Left hindlimb (tissue), 1 donor: ENCODE measurements around the gene MYOT.

Experiments
- DNase-seq: peaks from one replicate; pipeline ENCODE4 v3.0.0-alpha.2; 2018

Gene MYOT

DNA sequence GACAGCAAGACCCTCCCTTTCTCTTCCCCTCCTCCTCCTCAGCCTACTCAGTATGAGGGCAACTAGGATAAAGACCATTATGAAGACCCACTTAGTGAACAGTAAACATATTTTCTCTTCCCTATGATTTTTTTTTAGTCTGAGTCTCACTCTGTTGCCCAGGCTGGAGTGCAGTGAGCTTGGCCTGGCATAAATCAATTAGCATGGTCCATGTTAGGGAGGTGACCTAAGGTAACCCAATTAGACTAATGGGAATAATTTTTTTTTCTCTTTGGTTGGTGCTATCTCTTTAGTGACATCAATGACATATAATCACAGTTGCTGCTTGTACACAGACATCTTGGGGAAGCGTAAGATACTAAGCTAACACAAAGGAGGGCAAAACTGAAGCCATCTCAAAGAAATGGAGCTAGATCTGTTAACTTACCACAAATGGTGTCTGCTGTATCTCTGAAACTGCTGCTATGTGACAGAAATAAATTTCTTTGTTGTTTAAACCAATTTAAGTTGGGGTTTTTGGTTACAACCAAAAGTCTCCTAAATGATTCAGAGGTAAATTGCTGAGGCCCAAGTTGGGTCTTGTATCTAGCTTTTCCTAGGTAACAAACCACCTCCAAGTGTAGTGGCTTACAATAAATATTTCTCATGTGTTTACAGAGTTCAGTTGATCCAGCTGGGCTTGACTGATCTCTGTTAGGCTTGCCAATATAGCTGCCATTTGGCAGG lies 34.9 kb downstream of the MYOT start:
- no peak for DNase-seq

DNA sequence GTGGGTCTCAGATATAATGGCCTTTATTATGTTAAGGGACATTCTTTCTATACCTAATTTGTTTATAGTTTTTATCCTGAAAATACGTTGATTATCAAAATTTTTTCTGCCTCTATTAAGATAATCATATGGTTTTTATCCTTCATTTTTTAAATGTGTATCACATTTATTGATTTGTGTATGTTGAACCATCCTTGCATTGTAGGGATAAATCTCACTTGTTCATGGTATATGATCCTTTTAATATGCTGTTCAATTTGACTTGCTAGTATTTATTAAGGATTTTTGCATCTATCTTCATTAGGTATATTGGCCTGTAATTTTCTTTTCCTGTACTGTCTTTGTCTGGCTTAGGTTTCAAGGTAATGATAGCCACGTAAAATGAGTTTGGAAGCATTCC lies 47.1 kb downstream of the MYOT start:
- no peak for DNase-seq

DNA sequence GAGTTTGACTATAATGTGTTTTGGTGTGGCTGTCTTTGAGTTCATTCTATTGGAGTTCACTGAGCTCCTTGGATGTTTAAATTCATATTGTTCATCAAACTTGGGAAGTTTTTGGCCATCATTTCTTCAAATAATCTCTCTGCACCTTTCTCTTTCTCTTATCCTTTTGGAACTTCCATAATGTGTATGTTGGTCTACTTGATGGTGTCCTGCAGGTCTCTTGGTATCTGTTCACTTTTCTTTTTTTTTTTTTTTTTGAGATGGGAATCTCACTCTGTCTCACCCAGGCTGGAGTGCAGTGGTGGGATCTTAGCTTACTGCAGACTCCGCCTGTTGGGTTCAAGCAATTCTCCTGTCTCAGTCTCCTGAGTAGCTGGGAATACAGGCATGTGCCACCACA lies 49.3 kb downstream of the MYOT start:
- DNase-seq, result no peak

DNA sequence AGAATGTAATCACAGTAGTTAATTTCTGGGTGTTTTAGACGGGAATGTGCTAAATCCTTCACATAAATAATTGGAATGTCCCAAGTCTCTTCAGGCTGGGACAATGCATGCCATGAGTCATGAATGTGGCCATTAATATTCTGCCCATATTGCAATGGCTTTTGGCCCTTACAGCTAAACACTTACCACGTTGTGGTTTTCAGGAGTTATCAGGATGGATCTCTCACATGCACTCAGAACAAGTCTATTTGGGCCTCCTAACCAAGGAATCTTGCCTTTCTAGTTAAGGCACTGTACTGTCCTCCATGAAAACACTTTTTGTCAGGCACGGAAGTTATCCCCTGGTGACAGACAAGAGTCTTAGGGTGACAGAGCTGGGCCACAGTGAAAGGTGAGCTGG lies 54.3 kb downstream of the MYOT start:
- no peak for DNase-seq

DNA sequence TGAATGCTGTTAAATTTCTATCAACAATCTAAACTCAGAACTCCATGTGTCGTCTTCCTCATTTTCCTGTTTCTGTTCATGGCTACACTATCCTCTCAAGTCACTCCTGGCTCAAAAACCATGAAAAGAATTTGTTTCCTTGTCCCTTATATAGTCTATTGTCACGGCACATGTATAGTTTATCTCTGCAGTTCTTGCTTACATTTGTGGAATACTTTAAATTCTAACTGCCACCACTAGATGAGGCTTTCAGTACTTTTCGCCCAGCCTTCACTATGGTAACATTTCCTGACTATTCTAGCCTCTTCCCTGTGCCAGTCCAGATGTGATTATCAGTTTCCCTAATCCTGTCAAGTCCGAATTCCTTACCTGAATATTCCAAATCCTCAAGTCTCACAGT lies 56.2 kb downstream of the MYOT start:
- no peak for DNase-seq

DNA sequence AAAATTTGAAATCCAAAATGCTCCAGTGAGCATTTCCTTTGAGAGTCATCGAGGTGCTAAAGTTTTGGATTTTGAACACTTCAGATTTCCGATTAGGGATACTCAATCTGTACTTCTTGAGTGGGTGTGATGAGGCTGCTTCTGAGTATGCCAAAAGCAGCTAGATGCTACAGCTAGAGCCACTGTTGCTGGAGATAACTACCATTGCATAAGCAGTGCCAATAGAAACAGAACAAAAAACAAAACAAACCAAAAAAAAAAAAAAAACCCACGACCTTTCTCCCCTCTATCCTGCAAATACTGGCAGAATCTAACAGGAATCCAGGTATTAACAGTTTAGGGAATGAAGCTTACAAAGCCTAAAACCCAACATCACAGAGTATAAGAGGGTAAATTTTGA lies 65.1 kb downstream of the MYOT start:
- no peak for DNase-seq

DNA sequence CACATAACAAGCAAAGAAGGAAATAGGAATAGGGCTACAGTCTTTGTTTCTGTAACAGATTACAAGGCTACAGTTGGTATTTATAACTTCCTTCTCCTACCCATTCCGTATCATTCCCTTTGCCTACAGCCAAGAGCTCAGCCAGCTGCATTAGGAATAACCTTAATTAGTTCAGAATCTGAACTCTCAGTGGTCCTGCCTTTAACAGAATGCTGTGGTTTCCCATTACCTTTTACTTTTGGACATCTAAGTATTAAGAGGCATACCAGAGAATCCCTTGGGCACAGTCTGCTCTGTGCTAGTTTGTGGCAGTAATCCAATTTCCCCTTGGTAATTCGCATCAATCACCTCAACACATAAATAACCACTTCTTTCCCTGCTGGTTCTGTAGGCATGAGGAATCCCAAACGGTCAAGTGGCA lies 65.8 kb downstream of the MYOT start:
- no peak for DNase-seq

DNA sequence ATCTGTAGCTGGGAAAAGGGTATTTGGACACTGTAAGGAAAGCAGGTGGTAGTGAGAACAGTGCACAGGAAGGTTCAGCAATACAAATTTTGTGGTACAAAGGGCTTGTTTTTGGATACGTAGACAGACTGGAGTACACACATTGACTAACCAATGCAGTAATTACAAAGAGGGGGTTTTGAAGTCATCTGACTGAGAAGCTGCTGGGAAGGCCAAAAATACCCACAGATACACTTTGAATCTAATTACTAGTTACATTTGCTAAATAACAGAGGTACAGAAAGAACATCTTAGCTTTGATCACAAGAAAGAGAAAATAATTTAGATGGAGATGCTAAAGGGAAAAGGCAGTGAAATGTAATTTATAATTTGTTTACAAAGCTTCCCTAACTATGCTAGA lies 67.5 kb downstream of the MYOT start:
- DNase-seq, result no peak

DNA sequence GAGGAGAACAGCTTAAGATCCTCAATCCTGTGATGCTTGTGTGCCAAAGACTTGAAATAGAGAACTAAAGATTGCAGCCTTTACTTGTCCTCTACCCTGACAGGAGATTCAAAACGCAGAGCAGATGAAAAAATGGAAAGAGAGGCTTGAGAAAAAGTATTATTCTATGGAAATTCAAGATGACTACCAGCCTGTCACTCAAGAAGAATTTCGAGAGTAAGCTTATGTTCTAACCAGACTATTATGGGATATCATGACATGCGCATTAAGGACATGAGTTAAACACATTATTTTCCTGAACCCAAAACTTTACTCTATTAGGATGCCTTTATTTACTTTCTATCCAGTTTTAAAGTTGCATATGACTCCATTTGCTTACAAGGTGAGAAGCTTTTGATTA lies 68.0 kb downstream of the MYOT start:
- no peak for DNase-seq
